CD4-positive, alpha-beta T cell treated with Interleukin-21 for 1 hour (primary cell): ENCODE measurements around the gene BTF3L4.
A peak's percentile ranks its signal among the peaks of the same experiment; 100 is the strongest.
"Not testable (repeated sequence)": the region's sequence is repeated elsewhere in the genome, so short reads cannot be mapped to it uniquely, and the experiment has no call there.

ENCODE experiments used
- DNase-seq: peaks from one replicate; pipeline ENCODE4 v3.0.0-alpha.2; 2020

The BTF3L4 gene

DNA sequence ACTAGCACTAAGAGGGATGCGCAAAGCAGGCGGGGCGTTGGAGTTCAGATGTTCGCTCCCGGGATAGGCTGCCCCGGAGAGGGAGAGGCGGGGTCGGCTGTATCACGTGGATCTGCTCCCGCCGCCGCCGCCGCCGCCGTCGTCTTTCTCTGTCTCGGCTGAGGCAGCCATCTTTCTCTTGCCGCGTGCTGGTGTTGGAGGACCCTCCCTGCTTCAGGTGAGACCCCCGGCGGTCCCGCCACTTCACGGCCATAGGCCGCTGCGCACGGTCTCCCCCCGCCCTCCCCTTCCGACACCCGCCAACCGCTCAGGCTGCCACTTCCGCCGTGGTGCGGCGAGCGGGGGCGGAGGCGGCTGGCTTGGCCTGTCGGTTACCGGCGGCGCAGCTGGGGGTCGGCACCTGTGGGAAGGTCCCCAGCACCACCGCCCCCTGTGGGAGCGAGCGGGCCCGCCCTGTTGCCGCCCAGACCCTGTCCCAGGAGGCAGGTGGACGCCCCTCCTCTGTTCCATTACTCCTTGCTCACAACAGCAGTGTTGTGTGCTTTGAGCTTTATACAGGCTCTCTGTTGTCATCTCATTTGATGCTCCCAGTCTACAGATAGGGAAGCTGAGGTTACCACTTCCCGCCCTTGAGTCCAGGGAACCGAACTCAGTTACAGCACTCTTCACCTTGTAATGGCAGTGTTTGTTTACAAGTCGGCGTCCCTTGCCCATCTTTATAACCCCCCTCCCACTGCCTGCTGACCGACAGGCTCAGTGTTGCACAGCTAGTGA, at the start of gene BTF3L4:
Gene BTF3L4 (plus strand): TSS at position 133 of the 774 bp plus-strand sequence. CDS start 3,553 bp downstream, outside the sequence.
- DNase-seq: peak; percentile 91

DNA sequence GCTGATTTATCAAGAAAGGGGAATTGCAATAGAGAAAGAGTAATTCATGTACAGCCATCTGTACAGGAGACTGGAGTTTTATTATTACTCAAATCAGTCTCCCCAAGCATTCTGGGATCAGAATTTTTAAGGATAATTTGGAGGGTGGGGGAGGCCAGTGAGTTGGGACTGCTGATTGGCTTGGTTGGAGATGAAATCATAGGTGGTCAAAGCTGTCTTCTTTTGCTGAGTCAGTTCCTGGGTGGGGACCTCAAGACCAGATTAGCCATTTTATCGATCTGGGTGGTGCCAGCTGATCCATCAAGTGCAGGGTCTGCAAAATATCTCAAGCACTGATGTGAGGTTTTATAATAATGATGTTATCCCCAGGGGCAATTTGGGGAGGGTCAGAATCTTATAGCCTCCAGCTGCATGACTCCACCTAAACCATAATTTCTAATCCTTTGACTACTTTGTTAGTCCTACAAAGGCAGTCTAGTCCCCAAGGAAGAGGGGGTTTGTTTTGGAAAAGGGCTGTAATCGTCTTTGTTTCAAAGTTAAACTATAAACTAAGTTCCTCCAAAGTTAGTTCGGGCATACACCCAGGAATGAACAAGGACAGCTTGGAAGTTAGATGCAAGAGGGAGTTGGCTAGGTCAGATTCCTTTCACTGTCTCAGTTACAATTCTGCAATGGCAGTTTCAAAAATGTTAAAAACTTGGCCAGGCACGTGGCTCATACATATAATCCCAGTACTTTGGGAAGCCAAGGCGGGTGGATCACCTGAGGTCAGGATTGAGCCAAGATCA, 48.7 kb upstream of the BTF3L4 start:
- DNase-seq: no peak

DNA sequence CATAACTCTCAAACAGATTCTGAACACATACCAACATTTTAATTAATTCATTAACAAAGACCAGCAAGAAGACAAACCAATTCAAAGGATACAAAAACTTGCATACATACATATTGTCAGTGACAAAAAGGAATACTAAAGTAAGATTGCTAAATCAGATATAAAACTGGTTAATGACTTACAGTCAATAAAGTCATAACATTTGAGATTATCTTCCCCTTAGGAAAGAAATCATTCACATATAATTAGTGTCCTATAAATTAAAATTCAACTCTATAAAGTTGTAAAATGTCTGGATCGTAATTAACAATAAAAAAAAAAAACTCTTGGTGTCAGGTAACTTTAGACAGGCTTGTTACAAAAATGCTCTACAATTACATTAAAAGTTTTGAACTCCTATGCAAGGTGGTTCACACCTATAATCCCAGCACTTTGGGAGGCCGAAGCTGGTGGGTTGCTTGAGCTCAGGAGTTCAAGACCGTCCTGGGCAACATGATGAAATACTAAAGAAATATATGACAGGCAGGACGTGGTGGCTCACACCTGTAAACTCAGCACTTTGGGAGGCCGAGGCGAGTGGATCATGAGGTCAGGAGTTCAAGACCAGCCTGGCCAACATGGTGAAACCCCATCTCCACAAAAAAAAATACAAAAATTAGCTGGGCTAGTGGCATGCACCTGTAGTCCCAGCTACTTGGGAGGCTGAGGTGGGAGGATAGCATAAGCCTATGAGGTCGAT, 47.9 kb upstream of the BTF3L4 start:
- DNase-seq: no peak

DNA sequence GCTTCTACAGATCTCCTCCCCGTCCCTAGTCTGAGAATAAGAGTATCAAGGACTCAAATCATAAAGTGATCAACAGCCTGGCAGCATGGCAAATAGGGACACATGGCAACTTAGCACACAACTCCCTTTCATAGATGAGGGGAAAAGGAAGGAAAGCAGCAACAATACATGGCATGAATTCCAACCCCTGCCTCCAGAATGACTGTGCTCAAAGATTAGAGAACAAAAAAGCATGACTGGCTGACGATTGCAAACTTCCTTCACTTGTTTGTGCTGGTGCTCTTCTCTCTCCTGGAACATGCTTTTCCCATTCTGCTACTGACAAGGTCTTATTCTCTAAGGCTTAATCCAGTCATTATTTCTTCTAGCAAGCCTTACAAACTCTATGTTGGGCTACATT, 34.0 kb upstream of the BTF3L4 start:
- no peak for DNase-seq

DNA sequence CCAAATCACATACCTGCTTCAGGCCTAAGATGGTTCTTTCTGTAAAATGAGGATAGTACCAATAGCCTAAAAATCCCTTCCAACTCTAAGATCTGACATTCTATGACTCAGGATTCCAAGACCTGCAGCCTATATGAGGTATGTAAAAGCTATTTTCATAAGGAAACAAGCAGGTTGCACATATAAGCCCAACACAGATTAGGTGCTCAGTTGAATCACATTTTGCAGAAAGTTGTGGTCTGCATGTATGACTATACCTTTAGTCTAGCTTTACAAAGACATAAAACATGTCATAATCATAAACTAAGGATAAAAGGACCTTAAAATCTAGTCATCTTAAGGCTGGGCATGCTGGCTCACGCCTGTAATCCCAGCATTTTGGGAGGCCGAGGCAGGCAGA, 29.8 kb upstream of the BTF3L4 start:
- DNase-seq: no peak

DNA sequence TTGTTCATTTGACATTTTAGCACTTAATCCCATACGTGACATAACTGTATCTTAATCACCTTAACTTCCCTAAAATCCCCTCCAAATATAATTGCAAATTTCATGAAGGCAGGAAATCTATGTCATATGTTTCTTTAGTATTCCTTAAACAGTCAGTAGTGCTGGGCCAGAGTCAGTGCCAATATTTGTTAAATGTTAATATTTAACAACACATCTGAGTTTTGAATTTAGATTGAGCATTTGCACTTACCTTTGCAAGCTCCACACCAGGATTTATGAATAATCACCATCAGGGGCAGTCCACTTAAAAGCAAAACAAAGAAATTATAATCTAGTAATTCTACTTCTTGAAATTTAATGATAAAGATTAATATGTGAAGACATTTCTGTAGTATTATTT, 27.8 kb upstream of the BTF3L4 start:
- no peak for DNase-seq

DNA sequence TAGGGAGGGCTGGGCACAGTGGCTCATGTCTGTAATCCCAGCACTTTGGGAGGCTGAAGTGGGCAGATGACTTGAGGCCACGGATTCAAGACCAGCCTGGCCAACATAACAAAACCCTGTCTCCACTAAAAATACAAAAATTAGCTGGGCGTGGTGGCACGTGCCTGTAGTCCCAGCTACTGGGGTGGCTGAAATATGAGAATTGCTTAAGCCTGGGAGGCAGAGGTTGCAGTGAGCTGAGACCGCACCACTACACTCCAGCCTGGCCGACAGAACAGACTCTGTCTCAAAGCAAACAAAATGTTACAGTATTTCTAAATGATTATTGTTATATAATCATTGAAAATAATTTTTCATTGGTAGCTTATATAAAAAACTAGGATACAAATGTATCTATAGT, 27.3 kb upstream of the BTF3L4 start:
- not testable (repeated sequence) for DNase-seq

DNA sequence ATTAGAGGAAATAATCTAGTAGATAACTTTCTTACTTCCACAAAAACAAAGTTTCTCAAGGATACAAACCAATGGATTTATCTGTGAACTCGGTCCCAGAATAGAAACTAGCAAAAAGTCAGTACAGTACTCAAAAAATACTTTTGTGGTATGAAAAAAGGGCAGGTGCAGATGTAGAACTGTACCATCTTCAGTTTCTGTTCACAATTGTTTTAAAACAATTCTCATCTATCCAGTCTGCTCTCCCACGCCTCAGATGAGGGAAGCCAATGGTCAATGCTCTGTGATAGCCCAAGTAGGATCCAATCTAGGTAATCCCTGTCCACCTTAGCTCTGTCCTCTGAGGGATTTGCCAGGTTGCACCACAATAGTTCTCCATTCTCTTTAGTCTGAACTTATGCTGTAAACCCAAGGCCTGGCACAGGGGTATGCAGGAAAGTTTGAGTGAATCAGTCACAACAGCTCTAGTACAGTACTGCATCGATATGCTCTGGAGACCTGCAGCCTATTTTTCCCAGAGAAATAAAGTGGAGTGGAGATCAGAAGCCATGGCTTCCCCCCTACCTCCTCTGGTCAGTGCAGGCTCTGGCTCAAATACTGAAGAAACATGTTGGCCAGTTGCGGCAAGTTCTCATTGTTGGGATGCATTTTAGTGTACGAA, 23.8 kb upstream of the BTF3L4 start:
- no peak for DNase-seq

DNA sequence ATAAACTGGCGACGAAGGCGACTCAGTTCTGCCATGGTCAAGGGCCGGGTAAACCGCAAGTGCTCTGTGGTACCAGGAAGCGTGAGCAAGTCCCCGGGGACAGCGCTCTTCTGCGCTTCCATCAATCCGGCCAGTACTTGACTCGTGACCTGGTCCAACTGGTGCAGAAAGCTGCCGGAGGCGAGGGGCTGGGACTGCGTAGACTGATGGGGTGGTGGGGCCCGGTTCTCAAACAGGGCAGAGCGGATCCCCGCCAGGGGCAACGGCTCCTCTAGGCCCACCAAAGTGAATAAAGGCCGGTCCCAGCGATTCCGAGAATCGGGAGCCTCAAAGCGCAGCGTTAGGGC, 23.3 kb upstream of the BTF3L4 start:
- peak; percentile 9 for DNase-seq

DNA sequence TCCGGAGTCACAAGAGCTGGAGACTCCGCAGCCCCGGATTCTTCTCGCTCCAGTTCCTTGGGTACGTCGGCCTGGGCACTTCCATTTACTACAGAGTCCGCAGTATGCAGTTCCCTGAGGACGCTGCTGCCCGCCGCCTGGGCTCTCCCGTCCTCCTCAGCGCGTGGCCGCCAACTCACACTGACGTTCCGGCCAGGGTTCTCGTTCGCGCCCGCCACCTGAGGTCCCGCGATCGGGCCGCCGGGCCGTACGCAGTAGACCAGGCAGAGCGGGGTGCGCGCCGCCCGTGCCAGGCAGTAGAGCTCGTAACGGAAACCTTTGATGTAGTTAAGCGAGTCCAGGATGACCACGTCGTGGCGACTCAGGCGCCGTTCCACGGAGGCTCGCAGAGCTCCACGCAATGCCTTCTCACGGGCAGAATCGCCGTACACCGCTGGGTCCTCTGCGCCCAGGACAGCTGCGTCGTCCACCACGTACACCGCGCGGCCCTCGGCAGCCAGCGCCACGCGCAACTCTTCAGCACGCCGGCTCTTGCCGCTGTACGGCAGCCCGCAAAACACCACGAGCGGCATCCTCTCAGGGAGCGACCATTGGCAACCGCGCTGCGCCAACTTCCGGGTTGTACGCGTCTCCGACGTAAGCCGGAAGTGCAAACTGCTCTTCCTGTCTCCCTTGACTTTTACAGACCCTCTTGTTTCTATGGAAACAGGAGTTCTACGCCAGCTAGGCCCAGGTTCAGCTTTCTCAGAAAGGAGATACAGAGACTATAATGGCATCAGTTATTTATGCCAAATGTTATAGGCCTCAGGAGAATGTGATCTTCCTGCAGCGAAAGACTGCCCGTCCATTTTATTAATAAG, 22.7 kb upstream of the BTF3L4 start, which contains the start of gene KTI12:
Gene KTI12 (minus strand): TSS at position 621 of the 860 bp plus-strand sequence. CDS start 49 bp downstream, at position 572.
- peak; percentile 90 for DNase-seq

DNA sequence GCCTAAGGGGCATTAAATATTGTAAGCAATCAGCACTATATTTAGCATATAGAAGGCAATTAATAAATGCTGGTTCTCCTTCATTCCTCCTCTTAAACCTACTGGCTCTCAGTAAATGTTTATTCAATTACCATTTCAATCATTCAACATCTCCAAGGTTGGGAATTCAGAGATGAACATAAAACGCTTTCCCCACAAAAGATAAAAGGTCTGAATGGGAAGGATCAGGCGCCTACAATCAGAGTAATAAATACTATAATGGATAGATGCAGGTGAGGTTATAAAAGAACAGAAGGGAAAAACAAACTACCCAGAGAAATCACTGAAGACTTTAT, 22.1 kb upstream of the BTF3L4 start:
- no peak for DNase-seq

DNA sequence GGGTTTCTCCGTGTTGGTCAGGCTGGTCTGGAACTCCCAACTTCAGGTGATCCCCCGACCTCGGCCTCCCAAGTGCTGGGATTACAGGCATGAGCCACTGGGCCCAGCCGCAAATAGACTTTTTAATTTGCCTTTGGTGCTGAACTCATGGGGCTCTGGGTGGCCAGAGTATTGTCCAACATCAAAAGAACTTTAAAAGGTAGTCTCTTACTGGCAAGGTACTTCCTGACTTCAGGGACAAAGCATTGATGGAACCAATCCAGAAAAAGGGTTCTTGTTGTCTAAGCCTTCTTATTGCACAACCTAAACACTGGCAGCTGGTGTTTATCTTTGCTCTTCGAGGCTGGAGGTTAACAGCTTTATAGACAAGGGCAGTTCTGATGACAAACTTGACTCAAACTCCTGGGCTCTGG, 18.7 kb upstream of the BTF3L4 start:
- DNase-seq: no peak

DNA sequence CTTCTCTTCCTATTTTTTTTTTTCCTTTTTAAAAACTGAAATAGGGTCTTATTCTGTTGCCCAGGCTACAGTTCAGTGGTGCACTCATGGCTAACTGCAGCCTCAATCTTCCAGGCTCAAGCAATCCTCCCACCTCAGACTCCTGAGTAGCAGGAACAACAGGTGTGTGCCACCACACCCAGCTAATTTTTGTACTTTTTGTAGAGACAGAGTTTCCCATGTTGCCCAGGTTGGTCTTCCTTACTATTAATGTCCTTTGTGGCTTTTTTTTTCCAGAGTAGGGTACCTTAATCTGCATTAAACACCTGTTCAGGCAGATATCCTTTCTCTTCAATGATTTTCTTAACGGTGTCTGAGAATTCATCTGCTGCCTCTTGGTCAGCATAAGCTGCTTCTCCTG, 18.2 kb upstream of the BTF3L4 start:
- no peak for DNase-seq

DNA sequence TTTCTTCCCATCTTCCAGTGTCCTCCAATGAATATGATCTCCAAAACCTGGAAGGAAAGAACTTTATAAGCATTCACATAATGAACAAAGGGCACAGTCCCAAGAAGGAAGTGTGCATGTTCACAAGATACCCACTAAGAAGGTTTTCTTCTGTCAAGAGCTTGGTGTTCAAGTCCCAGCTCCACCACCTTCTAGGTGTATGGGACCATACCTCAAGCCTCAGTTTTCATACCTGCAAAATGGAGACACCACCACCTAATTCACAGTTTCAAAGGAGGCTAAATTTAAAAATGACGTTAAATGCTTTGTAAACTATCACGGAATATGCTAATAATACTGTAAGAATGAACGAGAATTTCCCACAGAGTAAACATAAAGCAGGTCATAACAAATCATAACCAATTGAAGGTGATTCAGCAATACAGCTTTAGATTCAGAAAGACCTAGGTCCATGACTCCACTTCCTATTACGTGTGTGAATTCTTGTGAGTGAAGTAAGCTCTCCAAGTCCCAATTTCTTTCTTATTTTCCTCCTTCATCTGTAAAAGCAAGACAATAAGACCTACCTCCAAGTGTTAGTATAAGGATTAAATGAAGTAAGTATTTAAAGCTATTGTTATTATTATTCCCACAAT, 14.4 kb upstream of the BTF3L4 start:
- no peak for DNase-seq

DNA sequence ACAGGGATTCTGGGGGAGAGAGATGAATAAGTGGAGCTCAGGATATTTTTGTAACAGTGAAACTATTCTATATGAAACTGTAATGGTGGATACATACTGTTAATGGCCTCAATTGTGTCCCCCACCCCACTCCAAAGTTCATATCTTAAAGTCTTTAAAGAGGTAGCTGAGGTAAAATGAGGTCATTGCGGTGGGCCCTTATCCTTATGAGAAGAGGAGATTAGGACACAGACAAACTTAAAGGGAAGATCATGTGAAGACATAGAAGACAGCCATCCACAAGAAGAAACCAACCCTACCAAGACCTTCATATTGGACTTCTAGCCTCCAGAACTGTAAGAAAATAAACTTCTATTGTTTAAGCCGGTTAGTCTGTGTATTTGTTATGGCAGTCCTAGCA, 10.9 kb upstream of the BTF3L4 start:
- DNase-seq: no peak

DNA sequence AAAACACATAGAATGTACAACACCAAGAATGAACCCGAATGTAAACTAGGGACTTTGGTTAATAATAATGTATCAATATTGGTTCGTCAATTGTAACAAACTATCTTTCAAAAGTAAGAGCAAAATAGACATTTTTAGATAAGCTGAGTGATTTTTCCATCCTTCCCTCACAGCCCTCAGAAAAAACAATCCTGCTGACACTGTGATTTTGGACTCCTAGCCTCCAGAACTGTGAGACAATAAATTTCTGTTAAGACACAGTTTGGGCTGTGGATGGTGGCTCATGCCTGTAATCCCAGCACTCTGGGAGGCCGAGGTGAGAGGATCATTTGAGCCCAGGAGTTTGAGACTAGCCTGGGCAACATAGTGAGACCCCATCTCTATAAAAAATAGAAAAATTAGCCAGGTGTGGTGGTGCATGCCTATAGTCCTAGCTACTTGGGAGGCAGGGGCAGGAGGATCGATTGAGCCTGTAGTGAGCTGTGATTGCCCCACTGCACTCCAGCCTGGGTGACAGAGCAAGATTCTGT, 10.4 kb upstream of the BTF3L4 start:
- DNase-seq: not testable (repeated sequence)

DNA sequence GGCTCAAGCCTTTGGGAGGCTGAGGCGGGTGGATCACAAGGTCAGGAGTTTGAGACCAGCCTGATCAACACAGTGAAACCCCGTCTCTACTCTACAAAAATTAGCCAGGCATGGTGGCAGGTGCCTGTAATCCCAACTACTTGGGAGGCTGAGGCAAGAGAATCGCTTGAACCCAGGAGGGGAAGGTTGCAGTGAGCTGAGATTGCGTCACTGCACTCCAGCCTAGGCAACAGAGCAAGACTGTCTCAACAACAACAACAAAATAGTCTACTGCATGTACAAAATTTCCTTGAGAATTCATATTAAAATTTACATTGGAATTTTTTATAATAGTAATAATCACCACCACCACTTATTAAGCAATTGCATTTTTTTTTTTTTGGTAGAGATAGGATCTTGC, 6.8 kb upstream of the BTF3L4 start:
- DNase-seq: not testable (repeated sequence)

DNA sequence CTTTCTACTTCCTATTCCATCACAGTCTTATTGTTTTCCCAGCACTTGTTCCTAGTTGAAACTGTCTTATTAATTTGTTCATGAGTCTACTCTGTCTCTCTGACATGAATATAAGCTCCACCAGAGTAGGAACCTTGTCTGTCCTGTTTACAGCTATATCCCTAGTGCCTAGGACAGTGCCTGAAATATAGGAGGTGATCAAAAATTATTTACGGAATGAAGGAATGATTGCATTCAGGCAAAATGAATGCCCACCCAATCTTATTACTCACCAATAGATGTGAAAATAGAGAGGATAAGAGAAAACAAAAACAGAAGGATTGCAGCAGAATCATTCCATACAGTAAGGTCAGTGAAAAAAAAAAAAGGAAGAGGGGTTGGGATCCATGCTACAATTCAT, 2.2 kb upstream of the BTF3L4 start:
- no peak for DNase-seq

DNA sequence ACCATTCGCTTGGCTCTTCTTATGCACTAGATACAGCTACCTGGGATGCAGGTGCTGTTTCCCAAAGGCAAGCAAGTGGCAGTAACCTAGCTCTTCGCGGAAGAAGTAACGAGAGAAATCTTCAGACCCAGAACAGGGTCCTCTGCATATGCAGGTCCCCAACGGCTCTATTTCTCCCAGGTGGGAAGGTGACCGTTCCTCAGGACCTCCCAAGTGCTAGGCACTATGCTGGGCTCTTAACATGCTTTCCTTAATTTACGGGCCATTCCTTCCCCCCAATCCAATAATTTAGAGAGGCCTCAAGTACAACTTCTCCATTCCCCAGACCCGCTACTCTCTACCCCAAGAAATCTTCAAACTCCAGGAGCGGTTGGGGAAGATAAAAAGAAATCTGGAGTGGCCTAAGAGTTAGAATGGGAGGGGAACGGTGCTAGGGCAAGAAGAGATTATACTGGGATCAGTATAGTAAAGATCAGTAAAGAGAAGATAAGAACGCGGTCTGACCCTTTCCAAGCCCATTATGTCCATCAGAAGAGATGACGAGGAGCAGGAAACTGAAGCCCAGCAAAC, 1.5 kb upstream of the BTF3L4 start:
- no peak for DNase-seq

DNA sequence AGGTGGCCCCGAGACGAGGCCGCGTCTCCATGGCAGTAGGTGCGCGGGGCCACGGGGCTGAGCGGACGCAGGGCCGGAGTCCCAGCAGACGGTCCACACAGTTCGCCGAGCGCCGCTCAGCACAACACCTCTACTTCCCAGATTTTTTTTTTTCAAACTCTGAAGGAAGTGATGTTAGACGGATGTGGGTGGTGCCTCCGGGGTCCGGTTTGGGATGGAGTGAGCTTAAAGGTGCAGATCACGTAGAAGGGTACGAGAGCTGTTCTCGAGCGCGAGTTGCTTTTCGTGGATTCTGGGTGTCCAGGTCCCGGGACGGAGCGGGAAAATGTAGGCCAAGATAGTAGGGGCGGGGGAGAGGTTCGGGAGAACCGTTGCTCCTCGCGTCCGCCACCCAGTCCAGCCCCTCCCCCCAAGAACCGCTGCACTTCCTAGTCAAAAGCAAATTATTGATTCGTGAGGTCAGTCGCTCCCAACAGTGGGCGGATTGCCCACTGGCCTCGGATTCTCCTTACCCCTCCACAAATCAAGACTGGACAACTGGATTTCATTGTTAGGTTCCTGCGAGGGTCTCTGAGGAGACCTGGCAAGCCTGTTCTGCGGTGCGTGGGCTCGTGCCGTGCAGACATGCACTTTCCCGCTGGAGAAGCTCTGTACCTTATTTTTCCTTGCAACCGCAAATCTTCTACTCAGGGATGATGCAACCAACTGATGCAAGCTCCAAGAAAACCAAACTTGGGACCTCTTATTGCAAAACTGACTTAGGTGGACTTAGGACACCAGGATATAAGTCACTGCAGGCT, 829 bp upstream of the BTF3L4 start, which contains the start of gene TXNDC12:
Gene TXNDC12 (minus strand): TSS at position 126 of the 800 bp plus-strand sequence. CDS start 95 bp downstream, at position 31.
- DNase-seq: peak; percentile 69
